ENCODE data around the gene CDH20. TPM values are rescaled to one million over a fixed set of nuclear protein-coding genes. Genes with fewer than 3 reads are reported as not detected.

Gene CDH20
- total RNA-seq, 1 experiment from 2014 or later = not detected

DNA sequence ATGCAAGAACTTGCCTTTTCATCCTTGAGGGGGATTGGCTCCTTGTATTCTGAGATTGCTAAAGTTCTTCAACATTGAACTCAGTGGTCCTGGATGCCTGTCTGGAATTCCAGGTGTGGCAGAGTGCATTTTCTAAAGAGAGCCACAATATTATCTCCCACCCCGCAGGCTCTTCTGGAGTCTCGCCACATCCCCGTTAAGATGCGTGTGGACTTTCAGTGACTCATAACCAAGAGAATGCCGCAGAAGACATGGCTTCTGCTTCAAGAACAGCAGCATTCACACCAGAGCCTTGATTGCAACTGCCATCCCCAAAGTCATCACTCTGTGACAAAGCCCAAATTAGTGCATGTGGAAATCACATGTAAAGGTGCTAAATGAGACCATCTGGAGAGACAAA, 142.7 kb downstream of the CDH20 start:
- Histone ChIP-seq H2AFZ (ENCODE audit: low read depth, low read length, poor library complexity, severe bottlenecking) (no peak overlapping the region), H3K4me3 (replicated peaks in 1 of 2; ENCODE audit: low read depth in 1 of 2, low read length in 2 of 2) (no peak overlapping the region), H3K9me3 (ENCODE audit: control insufficient read depth in 1 of 2, insufficient read depth in 1 of 2, low read depth in 1 of 2, low read length in 2 of 2) (no peaks in the 10 kb centered on the region), H3K4me2 (ENCODE audit: low read length) (no peak overlapping the region), H3K36me3 (ENCODE audit: control insufficient read depth in 1 of 2, insufficient read depth in 2 of 2, low read length in 2 of 2) (no peaks in the 10 kb centered on the region), H3K27me3 (ENCODE audit: insufficient read depth, low read length) (peaks cover 69% of the 10 kb centered on the region), H4K20me1 (ENCODE audit: insufficient read depth) (no peaks in the 10 kb centered on the region), H3K4me1 (ENCODE audit: control insufficient read depth in 1 of 2, insufficient read depth in 2 of 2, low read length in 2 of 2) (no peaks in the 10 kb centered on the region), H3K27ac (ENCODE audit: low read depth, low read length) (no peak overlapping the region), H3K9ac (ENCODE audit: low read length) (no peak overlapping the region), H3K79me2 (ENCODE audit: insufficient read depth, low read length) (no peaks in the 10 kb centered on the region), H3K9me2 (ENCODE audit: insufficient read depth) (no peaks in the 10 kb centered on the region)
- ChIA-PET CTCF (no interaction called here), POLR2A (no interaction called here), RAD21 (ENCODE audit: low non-redundant PET in 1 of 2, low total read pairs in 2 of 2, uncharacterized antibody in 2 of 2, unreplicated experiment in 2 of 2) (no interaction called here)
- ATAC-seq = no peak
- intact Hi-C loops (cut with micrococcal nuclease) = no loop called here
- no peak for DNase-seq (ENCODE audit: low read depth, low spot score)
- BruUV-seq (replicated peaks) = no TSS peak
- no peak for TF ChIP-seq POLR2AphosphoS5 (IDR thresholded peaks at IDR 0.05; ENCODE audit: low read depth, low read length)
- no peak for TF ChIP-seq SP1 (IDR thresholded peaks at IDR 0.05; ENCODE audit: low read depth)
- TF ChIP-seq POLR2A (IDR thresholded peaks at IDR 0.05; ENCODE audit: borderline replicate concordance, extremely low read depth, insufficient read depth, insufficient read length) = no peak
- TF ChIP-seq JUND (IDR thresholded peaks at IDR 0.05) = no peak

DNA sequence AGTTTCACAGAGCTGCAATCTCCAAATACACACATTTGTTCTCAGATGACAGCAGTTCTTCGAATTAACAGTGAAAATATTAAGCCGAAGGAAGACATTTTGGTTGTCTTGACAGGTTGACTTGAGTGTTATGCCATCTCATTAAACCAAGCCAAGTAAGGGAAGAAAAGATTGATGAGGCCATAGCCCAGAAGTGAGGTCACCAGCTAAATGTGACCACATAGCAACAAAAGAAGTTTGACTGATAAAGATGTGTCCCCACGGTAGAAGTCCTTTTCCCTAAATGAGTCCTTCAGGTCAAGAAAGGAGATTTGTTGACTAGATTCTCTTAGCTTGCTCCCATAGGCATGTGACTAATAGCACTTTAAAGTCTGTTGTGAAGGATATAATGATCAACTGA, 156.1 kb downstream of the CDH20 start:
- H3K9ac ChIP-seq (ENCODE audit: low read length) = no peak overlapping the region
- H2AFZ ChIP-seq (ENCODE audit: low read depth, low read length, poor library complexity, severe bottlenecking) = no peak overlapping the region
- no peaks in the 10 kb centered on the region for H3K4me1 ChIP-seq (ENCODE audit: control insufficient read depth in 1 of 2, insufficient read depth in 2 of 2, low read length in 2 of 2)
- no peak overlapping the region for H3K4me3 ChIP-seq (replicated peaks in 1 of 2; ENCODE audit: low read depth in 1 of 2, low read length in 2 of 2)
- H3K9me3 ChIP-seq (ENCODE audit: control insufficient read depth in 1 of 2, insufficient read depth in 1 of 2, low read depth in 1 of 2, low read length in 2 of 2) = no peaks in the 10 kb centered on the region
- H3K4me2 ChIP-seq (ENCODE audit: low read length) = no peak overlapping the region
- intact Hi-C loops (cut with micrococcal nuclease) = no loop called here
- no peak overlapping the region for H3K27ac ChIP-seq (ENCODE audit: low read depth, low read length)
- CTCF ChIA-PET = interaction anchor here (2.6 kb wide), 1 partner anchor 13 kb away, joined by 7 read pairs; no protein-coding TSS in a partner anchor
- POLR2A ChIA-PET = no interaction called here
- peaks cover 64% of the 10 kb centered on the region for H3K27me3 ChIP-seq (ENCODE audit: insufficient read depth, low read length)
- no peaks in the 10 kb centered on the region for H3K79me2 ChIP-seq (ENCODE audit: insufficient read depth, low read length)
- BruUV-seq (replicated peaks) = no TSS peak
- DNase-seq (ENCODE audit: low read depth, low spot score) (no peak), ATAC-seq (no peak)
- no peaks in the 10 kb centered on the region for H3K36me3 ChIP-seq (ENCODE audit: control insufficient read depth in 1 of 2, insufficient read depth in 2 of 2, low read length in 2 of 2)
- RAD21 ChIA-PET (ENCODE audit: low non-redundant PET in 1 of 2, low total read pairs in 2 of 2, uncharacterized antibody in 2 of 2, unreplicated experiment in 2 of 2) = no interaction called here
- TF ChIP-seq ATF3 (IDR thresholded peaks at IDR 0.05) (no peak), CEBPB (IDR thresholded peaks at IDR 0.05; ENCODE audit: low read depth) (no peak), SIN3A (IDR thresholded peaks at IDR 0.05; ENCODE audit: low read depth) (no peak), YY1 (IDR thresholded peaks at IDR 0.05; ENCODE audit: extremely low read depth, insufficient replicate concordance, low read depth, low read length) (no peak)
- TF ChIP-seq, protein P1, sequence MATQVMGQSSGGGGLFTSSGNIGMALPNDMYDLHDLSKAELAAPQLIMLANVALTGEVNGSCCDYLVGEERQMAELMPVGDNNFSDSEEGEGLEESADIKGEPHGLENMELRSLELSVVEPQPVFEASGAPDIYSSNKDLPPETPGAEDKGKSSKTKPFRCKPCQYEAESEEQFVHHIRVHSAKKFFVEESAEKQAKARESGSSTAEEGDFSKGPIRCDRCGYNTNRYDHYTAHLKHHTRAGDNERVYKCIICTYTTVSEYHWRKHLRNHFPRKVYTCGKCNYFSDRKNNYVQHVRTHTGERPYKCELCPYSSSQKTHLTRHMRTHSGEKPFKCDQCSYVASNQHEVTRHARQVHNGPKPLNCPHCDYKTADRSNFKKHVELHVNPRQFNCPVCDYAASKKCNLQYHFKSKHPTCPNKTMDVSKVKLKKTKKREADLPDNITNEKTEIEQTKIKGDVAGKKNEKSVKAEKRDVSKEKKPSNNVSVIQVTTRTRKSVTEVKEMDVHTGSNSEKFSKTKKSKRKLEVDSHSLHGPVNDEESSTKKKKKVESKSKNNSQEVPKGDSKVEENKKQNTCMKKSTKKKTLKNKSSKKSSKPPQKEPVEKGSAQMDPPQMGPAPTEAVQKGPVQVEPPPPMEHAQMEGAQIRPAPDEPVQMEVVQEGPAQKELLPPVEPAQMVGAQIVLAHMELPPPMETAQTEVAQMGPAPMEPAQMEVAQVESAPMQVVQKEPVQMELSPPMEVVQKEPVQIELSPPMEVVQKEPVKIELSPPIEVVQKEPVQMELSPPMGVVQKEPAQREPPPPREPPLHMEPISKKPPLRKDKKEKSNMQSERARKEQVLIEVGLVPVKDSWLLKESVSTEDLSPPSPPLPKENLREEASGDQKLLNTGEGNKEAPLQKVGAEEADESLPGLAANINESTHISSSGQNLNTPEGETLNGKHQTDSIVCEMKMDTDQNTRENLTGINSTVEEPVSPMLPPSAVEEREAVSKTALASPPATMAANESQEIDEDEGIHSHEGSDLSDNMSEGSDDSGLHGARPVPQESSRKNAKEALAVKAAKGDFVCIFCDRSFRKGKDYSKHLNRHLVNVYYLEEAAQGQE (IDR thresholded peaks at IDR 0.05; ENCODE audit: low read depth) = no peak
- H3K9me2 ChIP-seq (ENCODE audit: insufficient read depth) = no peaks in the 10 kb centered on the region
- H4K20me1 ChIP-seq (ENCODE audit: insufficient read depth) = no peaks in the 10 kb centered on the region
